Stimulated activated CD8-positive, alpha-beta memory T cell treated with anti-CD3 and anti-CD28 coated beads, Interleukin-12 subunit alpha, Interleukin-12 subunit beta, amount 100 ng/mL, for 1 hour (primary cell): ENCODE results near the gene MRPL9.

ENCODE experiments used
- DNase-seq: peaks from one replicate; pipeline ENCODE4 v3.0.0-alpha.2; 2020; ENCODE audit warnings: low read depth

The MRPL9 gene

DNA sequence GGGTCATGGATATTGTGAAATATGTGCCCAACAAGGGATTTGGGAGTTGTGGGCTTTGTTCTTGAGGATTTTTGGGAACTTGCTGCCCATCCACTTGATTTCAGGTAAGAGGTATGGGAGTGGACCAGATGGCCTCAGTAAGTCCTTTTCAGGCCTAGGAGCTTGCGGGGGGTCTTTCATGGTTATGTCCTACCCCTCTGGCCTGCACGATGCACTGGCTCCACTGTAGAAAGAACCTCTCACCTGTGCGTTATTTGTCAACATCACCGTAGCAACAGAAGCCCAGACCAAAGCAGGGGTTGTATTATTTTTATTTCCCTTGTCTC lies 33.4 kb downstream of the MRPL9 start:
- no peak for DNase-seq

- DNase-seq: no peak
Measured at GRCh38 chr1:151729157-151729965, 33.9 kb downstream of the MRPL9 start.

DNA sequence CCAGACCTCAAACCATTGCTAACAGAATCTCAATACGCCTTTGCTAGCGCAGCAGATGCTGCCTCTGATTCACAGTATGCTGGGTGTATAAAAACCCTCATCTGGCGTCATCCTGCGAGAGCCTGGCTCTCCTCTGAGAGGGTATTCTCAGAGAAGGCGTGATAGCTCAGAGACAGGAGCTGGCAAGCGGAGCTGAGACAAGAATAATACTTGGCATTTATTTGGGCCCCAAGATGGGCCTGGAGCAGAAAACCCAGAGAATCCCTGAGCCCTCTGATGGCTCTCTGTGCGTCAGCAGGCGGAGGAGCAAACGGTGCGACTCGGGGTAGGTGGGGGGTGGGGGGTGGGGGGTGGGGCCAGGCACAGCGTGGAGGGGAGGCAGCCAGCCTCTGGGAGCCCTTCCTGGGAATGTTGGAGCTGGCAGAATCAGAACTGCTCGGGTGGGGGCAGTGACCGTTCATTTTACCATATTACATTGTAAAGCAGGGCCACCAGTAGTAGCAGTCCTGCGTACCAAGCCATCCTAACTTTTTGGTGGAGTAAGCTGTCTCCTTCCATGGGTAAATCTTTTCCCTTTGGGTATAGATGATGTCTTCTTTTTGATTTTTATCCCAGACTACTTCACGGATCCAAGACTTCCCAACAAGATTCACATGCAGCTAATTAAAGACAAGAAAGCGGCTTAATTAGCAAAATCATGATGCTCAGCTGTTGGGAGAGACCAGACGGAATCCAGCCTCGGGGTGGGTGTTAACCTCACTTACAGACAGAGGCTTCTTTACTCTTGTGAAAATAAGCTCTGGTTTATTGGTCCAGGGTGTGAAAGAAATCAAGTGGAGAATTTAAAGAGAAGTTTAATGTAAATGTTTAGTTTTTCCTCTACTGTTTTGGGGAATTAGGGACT lies 34.9 kb downstream of the MRPL9 start:
- DNase-seq: no peak

GRCh38 chr1:151723726-151724370 lies 39.4 kb downstream of the MRPL9 start:
- no peak for DNase-seq

- no peak for DNase-seq
Measured at GRCh38 chr1:151721788-151722510, 41.3 kb downstream of the MRPL9 start.

DNA sequence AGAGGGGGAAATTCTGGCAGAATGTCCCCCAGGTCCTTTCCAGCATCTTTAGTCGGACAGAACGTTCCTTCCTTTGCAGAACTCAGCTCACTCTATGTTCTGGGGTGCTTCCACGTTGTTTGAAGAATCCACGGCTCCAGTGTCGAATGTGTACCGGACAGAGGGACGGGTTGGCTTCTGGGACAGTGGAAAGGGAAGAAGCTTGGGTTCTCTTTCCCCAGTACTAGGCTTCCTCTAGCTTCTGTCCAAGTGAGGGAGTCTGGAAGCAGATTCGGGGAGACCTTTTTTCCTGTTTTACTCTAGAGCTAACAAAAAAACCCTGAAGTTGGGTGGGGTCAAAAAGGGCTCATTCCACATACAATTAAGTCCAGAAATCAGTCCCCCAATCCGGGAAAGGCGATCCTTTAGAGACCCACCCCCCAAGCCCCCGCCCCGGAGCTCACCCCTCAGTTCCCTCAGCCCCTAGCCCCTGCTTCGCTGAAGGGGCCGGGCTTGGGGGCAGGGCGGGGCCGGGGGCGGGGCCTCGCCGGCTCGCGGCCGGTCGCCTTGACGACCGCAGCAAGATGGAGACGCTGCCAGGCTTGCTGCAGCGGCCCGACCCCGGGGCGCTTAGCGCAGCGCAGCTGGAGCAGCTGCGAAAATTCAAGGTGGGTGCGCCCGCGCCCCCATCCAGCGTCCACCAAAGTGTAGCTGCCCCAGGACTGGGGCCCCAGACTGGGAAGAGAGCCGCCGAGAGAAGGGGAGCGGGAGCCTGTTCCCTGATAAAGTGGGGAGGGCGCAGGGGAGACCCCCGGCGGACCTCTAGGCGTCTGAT lies 42.1 kb downstream of the MRPL9 start, which contains the start of gene RIIAD1:
Gene RIIAD1 (plus strand): TSS at position 549 of the 814 bp plus-strand sequence. CDS start 15 bp downstream, at position 564.
- DNase-seq: no peak

- no peak for DNase-seq
Measured at GRCh38 chr1:151720554-151720953, 42.7 kb downstream of the MRPL9 start.

GRCh38 chr1:151720125-151720524 lies 43.2 kb downstream of the MRPL9 start:
- DNase-seq: no peak

DNA sequence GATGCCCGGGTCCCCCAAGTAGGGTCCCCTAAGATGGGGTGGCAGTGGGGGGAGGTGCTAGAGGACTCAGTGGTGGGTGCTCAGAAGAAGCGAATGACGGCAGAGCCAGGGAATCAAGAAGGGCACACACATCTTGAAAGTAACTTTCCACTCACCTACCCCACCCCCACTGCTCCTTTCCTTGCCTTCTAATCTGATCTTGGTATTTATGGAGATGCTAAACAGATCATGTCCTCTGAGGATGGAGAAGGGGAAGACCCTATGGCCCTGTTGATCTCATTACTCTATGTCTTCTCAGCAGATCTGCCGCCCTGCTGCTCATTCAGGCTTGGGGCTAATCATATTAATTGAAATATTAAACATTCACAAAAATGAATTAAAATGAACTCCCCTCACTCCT lies 44.6 kb downstream of the MRPL9 start:
- no peak for DNase-seq

GRCh38 chr1:151718011-151718431 lies 45.3 kb downstream of the MRPL9 start:
- no peak for DNase-seq

- no peak for DNase-seq
Measured at GRCh38 chr1:151716771-151717631, 46.3 kb downstream of the MRPL9 start, which contains the start of gene CELF3. CELF3 (minus strand) TSS chr1:151716803; CDS start chr1:151716020, 783 bp downstream.

GRCh38 chr1:151716405-151716762 lies 46.9 kb downstream of the MRPL9 start:
- DNase-seq: no peak

- no peak for DNase-seq
Measured at GRCh38 chr1:151715726-151716404, 47.4 kb downstream of the MRPL9 start.

DNA sequence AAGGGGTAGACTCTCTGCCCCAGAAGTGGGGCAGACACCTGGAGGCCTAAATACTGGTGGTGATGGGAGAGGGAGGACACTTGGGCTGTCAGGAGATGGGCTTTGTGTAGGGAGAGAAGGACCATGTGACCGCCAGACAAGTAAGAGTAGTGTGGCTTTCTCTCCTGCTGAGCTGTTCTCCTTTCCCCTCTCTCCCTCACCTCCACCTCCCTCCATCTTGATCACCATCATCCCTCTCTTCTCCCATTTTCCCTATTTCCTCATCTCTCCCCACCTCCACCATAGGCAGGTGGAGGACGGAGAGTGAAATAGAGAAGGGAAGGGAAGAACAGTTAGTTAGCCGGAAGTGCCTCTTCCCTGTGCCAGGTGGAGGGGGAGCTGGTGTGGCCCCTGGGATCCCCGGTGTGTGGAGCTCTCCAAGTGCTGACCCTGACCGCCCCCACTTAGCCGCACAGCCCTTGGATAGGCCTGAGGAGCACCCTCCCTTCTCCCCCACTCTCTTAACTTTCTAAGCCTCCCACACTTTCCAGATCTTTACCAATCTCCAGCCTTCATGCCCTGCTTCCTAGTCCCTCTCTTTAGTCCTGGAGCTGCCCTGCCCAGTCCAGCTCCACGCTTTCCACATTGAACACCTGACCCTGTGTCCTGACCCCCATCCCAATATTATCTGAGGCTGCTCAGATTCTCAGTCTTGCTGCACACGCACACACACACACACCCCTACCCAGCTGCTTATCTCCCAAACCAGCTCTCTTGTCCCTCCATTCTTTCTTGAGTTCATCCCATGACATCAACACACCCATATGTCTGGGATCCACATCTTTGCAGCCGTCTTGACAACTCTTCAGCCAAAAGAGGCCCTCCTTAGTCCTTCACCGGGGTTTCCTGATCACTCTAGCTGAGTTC lies 48.2 kb downstream of the MRPL9 start:
- no peak for DNase-seq

GRCh38 chr1:151713874-151714273 lies 49.4 kb downstream of the MRPL9 start:
- DNase-seq: no peak

DNA sequence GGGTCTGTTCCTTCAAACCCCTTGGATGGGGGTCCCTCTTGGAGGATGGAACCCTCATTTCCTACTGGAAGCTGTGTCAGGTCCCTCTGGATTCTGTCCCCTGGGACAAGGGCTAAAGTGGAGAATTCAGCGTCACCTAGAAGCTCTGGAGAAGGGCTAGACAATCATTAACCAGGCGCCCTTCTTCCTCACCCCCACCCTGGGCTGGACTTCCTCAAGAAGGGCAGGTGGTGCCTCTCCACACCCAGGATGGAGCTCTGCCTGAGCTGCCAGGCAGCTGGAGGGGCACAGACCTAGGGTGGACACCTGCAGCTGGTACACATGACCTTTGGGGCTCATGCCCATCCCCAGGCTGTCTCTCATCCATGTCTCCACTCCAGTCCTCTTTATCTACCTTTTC lies 50.3 kb downstream of the MRPL9 start:
- DNase-seq: no peak

DNA sequence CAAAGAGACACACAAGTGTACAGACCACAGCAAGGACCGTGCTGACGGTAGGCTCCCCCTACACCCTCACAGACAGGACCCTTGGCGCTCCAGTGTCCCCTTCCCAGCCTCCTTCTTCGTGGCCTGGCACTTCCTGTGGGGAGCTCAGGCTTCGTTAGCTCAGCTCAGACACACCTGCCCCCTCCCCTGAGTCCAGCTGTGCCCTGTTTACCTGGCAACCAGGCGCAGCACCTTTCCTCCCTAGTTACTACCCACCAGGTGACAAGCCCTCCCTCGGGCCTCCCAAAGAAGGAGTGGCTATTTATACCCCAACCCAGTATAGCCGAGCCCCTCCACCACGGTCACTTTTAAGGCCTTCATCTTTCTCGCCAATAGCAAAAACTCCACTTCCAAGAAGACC lies 51.3 kb downstream of the MRPL9 start:
- no peak for DNase-seq

DNA sequence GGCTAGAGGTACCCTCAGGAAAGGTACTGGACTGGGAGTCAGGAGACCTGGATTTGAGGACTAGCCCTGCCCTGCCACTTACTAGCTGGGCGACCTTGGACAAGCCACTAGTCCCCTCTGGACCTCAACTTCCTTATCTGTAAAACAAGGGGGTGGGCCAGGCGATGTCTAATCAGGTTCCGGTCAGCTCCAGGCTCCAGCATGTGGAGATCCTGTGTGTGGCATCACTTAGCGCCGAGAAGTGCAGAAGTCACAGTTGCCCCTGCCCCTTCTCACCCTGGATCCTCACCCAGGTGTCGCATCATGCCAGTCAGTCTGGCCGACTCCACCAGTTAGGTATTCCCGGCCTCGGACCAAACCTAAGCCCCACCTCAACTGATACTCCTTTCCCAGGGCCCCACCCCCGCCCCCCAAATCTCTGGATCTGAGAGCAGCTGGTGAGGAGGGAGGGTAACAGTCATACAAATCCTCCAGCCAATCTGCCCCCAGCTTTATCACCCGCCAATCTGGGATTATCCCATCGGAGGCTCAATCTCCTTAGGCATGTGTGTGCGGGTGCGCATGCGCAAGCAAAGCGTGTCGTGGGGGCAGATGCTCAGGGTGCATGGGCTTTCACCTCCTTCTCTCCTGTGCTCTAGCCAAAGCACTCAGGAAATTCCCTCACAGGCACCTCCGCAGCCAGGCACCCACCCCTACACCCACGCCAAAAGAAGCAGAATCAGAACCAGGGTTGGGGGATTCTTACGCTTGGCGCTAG lies 52.1 kb downstream of the MRPL9 start:
- no peak for DNase-seq
